ENCODE results near the gene C10orf62. TPM values are rescaled to one million over a fixed set of nuclear protein-coding genes. Genes with fewer than 3 reads are reported as not detected.

The C10orf62 gene
- total and polyA plus RNA-seq, 2 of the 8 experiments (the other 6 are each of a cell fraction or from before 2014, with no cell fraction given) = 0.05 TPM; not detected in 1

DNA sequence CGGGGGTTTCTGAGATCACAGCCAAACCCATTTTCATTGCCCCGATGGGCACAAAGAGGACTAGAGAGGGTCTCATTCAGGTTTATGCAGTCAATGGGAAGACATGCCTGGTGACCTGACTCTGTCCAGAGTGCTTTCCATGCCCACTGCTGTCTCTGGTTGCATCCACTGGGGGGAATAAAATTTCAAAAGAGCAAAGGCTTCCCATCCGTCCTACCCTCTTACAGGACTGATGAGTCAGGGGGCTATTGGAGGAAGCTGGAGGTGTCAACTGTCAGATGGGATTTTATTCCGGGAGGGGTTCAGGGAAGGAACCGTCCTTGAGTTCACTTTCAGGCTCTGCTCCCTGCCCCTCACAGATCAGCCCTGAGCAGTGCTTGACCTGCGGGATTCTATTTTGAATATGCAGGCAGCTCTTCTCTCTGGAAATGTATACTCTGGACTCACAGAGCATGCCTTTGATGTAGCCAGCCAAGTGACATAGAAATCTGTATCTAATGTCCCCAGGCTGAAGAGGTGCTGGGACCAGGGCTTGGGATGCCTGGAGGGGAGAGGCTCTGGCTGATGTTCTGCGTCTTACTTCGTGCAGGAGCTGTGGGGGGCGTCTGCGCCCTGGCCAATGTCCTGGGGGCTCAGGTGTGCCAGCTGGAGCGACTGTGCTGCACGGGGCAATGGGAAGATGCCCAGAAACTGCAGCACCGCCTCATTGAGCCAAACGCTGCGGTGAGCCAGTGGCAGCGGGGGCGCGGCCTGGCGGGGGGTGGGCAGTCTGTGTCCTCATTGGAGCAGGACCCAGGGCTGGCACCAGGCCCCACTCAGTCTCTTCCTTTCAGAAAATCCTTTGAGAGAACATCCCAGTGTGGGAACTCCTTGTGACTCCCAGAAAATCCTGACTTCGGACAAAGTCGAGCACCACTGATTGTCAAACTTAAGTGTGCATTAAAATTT lies 12.0 kb downstream of the C10orf62 start:
- no peaks in the 10 kb centered on the region for H3K9me3 ChIP-seq (ENCODE audit: insufficient read depth in 2 of 2, low read depth in 1 of 2, low read length in 1 of 2)
- H3K14ac ChIP-seq (ENCODE audit: insufficient read length) = no peak overlapping the region
- no peaks in the 10 kb centered on the region for H3K23me2 ChIP-seq (ENCODE audit: low read depth, low read length)
- H3K18ac ChIP-seq (ENCODE audit: extremely low read depth, low read length) = no peak overlapping the region
- no peak overlapping the region for H4K91ac ChIP-seq (replicated peaks; ENCODE audit: insufficient read length, low read length)
- no peaks in the 10 kb centered on the region for H3K36me3 ChIP-seq (ENCODE audit: control insufficient read depth in 2 of 4, insufficient read depth in 4 of 4, low read length in 3 of 4)
- no peak overlapping the region for H2BK12ac ChIP-seq (ENCODE audit: low read depth, low read length)
- CTCF ChIA-PET (ENCODE audit: partially characterized antibody) = interaction anchor here (0.6 to 4.3 kb wide), 9 partner anchors 9 to 134 kb away, joined by 3 to 24 read pairs (median 4); partner anchors contain the start of gene ANKRD2
- H3K4me3 ChIP-seq (ENCODE audit: extremely low read depth in 1 of 4, insufficient read depth in 2 of 4, low read depth in 3 of 4, low read length in 4 of 4) = no peak overlapping the region
- no peak overlapping the region for H3K23ac ChIP-seq (ENCODE audit: insufficient read length)
- H3K4ac ChIP-seq (replicated peaks; ENCODE audit: insufficient read length, low read depth, low read length) = no peak overlapping the region
- H3K79me2 ChIP-seq (ENCODE audit: control insufficient read depth in 1 of 2, insufficient read depth in 2 of 2, low read length in 2 of 2) = no peaks in the 10 kb centered on the region
- no peak overlapping the region for H2BK5ac ChIP-seq (ENCODE audit: low read depth, low read length)
- no peaks in the 10 kb centered on the region for H3K79me1 ChIP-seq (ENCODE audit: low read depth, low read length)
- H3K27me3 ChIP-seq (replicated peaks in 1 of 4; ENCODE audit: control insufficient read depth in 3 of 4, extremely low read depth in 1 of 4, insufficient read depth in 3 of 4, low read length in 3 of 4) = no peaks in the 10 kb centered on the region
- H3K4me1 ChIP-seq (replicated peaks in 1 of 4; ENCODE audit: control insufficient read depth in 3 of 4, insufficient read depth in 4 of 4, low read length in 3 of 4) = peaks cover 0 to 2% (median under 1%) of the 10 kb centered on the region in 4 experiments; a peak in 1 of 7 replicates
- H4K8ac ChIP-seq (ENCODE audit: extremely low read depth, insufficient read depth, low read length) = no peak overlapping the region
- no peak overlapping the region for H2BK15ac ChIP-seq (ENCODE audit: low read length)
- no peak overlapping the region for H3K27ac ChIP-seq (ENCODE audit: low read depth, low read length)
- H4K20me1 ChIP-seq (replicated peaks in 1 of 2; ENCODE audit: control insufficient read depth in 1 of 2, insufficient read depth in 2 of 2, low read length in 2 of 2) = no peaks in the 10 kb centered on the region
- H4K5ac ChIP-seq (ENCODE audit: insufficient read length, low read depth, low read length) = no peak overlapping the region
- FAIRE-seq (no peak), DNase-seq (ENCODE audit: low read depth in 1 of 2, low spot score in 2 of 2) (no peak)
- H3K56ac ChIP-seq (replicated peaks; ENCODE audit: insufficient read length, low read depth, low read length) = no peak overlapping the region
- H2BK20ac ChIP-seq (ENCODE audit: low read length) = no peak overlapping the region
- WGBS, 2 experiments (ENCODE audit: extremely low coverage in 1 of 2, insufficient coverage in 1 of 2, insufficient read length in 1 of 2, insufficient replicate concordance in 2 of 2, low coverage in 1 of 2, low lambda C conversion rate in 2 of 2, missing lambda C conversion rate in 1 of 2) = 78% methylated on average over 21 of the region's 21 CpGs; no CpG with 5 or more reads in 1 of the 2 experiments
- H3K4me2 ChIP-seq (ENCODE audit: insufficient read depth in 1 of 2, low read depth in 2 of 2, low read length in 2 of 2) = no peak overlapping the region
- H2AK5ac ChIP-seq (ENCODE audit: low read depth, low read length) = no peak overlapping the region
- H3K9ac ChIP-seq (replicated peaks in 1 of 4; ENCODE audit: extremely low read depth in 1 of 4, low read depth in 3 of 4, low read length in 3 of 4) = no peak overlapping the region
- H2AFZ ChIP-seq (ENCODE audit: low read length) = no peak overlapping the region
- H2BK120ac ChIP-seq (replicated peaks; ENCODE audit: low read depth, low read length) = no peak overlapping the region
- POLR2A ChIA-PET (ENCODE audit: partially characterized antibody) = interaction anchor here (0.6 to 1.3 kb wide), 3 partner anchors 9 to 490 kb away, joined by 4 to 5 read pairs (median 4); no protein-coding TSS in a partner anchor
- TF ChIP-seq, protein P1, sequence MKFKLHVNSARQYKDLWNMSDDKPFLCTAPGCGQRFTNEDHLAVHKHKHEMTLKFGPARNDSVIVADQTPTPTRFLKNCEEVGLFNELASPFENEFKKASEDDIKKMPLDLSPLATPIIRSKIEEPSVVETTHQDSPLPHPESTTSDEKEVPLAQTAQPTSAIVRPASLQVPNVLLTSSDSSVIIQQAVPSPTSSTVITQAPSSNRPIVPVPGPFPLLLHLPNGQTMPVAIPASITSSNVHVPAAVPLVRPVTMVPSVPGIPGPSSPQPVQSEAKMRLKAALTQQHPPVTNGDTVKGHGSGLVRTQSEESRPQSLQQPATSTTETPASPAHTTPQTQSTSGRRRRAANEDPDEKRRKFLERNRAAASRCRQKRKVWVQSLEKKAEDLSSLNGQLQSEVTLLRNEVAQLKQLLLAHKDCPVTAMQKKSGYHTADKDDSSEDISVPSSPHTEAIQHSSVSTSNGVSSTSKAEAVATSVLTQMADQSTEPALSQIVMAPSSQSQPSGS (IDR thresholded peaks at IDR 0.05; ENCODE audit: low read length) = no peak
- TF ChIP-seq BCL11A (IDR thresholded peaks at IDR 0.05; ENCODE audit: low read depth in 2 of 2, low read length in 2 of 2) (no peak), PHF8 (conservative IDR thresholded peaks at IDR 0.05; ENCODE audit: low read depth, low read length) (no peak), JUND (IDR thresholded peaks at IDR 0.05; ENCODE audit: low read length) (no peak), NRF1 (IDR thresholded peaks at IDR 0.05; ENCODE audit: low read depth, low read length) (no peak), ATF3 (IDR thresholded peaks at IDR 0.05; ENCODE audit: insufficient read depth, low read depth, low read length) (no peak), YY1 (IDR thresholded peaks at IDR 0.05; ENCODE audit: low read depth, low read length) (no peak), GTF2F1 (IDR thresholded peaks at IDR 0.05; ENCODE audit: borderline replicate concordance, low read depth, low read length) (no peak), SIRT6 (IDR thresholded peaks at IDR 0.05; ENCODE audit: low read length) (no peak), TEAD4 (IDR thresholded peaks at IDR 0.05; ENCODE audit: low read depth, low read length) (no peak)
